Measurements from ENCODE around the gene FEZF1.

The FEZF1 gene

GRCh38 chr7:122304319-122304975 is at the start of gene FEZF1:
TSS of gene FEZF1 (minus strand) at chr7:122304750. CDS start at chr7:122304437, 313 bp downstream.
- DNase-seq: no peak

DNA sequence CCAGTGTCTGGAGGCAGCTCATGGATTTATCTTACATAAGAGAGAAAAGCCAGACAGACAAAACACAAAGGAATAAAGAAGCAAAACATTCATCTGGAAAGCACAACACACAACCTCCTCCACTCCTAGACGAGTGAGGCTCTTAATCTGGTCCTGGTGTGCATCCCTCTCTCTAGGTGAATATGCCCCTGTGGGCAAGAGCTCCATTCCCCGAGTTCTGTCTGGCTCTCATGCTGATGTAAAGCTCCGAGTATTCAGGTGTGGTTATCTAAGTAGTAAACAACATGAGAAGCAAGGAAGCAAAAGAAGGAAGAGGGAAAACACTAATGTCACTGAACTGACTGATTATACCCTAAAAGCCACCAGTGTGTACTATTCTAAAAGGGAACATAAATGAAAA is 47.9 kb upstream of the FEZF1 start:
- no peak for DNase-seq

DNA sequence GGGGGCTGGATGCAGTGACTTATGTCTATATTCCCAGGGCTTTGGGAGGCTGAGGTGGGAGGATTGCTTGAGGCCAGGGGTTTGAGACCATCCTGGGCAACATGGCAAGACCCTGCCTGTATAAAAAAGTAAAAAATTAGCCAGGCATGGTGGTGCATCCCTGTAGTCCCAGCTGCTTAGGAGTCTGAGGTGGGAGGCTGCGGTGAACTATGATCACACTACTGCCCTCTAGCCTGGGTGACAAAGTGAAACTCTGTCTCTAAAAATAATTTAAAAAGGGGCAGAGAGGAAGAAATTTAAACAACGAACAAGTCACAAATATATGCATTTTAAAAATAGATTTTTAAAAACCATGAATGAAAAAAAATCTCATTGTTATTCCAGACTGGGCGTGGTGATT is 46.2 kb upstream of the FEZF1 start:
- no peak for DNase-seq

- DNase-seq: no peak
These were observed 39.7 kb upstream of the FEZF1 start for GRCh38 chr7:122344303-122344620.

- DNase-seq: no peak
These were observed 39.2 kb upstream of the FEZF1 start for GRCh38 chr7:122343601-122344302.

GRCh38 chr7:122340427-122340826 is 35.9 kb upstream of the FEZF1 start:
- DNase-seq: no peak

GRCh38 chr7:122339145-122339904 is 34.8 kb upstream of the FEZF1 start:
- no peak for DNase-seq

DNA sequence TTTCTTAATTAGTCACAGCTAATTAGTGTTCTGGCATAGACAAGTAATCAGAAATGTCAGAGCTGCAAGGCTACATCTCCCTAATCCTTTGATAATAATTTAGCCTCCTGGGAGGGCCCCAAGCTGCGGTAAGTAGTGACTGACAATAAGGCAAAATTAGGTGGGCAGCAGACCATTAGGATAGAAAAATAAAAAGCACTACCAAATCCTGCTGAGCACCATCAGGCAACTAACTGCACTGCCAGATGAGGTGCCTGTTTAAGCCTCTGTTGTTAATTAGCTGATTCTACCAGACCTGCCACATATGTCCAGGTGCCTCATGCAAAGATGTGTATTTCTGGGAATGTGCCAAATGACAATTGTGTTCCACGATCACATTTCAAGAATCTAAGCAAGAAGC is 32.5 kb upstream of the FEZF1 start:
- no peak for DNase-seq

GRCh38 chr7:122329145-122329802 is 24.7 kb upstream of the FEZF1 start:
- DNase-seq: no peak

GRCh38 chr7:122327969-122328368 is 23.4 kb upstream of the FEZF1 start:
- DNase-seq: no peak

GRCh38 chr7:122316467-122317388 is 12.2 kb upstream of the FEZF1 start:
- DNase-seq: no peak

GRCh38 chr7:122315507-122316466 is 11.2 kb upstream of the FEZF1 start:
- no peak for DNase-seq

GRCh38 chr7:122314284-122314683 is 9.7 kb upstream of the FEZF1 start:
- DNase-seq: no peak

DNA sequence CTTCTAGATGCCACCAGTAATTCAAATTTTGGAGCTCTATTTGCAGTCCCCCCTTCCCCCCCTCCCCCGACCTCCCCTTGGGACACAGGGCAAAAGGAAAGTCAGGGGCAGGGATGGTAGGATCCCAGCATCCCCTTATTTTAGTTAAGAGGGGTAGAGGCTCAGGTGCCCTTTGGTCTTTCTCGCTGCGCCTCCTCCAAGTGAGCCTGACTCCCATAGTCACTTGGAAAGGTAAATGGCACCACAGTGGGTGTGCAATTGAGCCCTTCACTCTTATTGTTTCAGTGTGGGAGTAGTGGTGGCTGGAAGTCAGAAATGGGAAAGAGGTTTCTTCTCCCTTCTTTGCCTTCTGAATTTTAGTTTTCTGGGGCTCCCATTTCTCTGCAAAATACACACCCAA is 8.2 kb upstream of the FEZF1 start:
- no peak for DNase-seq

DNA sequence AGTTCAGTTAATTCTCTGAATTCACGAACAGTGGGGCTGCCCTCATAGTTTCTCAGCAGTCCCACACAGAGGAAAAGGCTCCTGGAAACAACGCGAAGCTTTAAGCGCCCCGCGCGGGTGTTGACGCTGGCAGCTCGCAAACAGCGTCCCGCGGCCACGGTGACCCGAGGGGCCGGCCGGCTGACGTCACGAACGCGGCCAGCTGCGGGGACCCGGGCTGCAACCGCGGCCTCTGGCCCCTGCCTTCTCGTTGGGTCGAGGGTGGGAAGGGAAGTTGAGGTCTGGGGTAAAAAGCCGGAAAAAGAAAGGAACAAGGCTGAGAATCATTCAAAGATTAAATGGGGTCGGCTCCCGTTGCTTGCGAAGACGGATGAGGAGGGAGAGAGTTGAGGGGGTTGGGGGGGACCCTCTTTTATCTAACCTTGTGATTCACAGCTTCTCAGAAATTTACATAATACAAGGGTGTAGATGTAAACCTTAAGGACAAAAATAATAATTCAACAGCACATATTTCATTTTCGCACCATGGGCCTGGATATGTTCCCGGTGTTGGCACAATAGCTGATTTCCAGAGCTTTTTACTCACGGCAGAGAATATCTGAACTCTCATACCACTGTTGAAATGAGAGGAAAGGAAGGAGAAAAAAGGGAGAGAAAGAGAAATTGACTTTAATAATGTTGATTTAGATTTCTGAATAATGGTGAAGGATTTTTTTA is 7.3 kb upstream of the FEZF1 start:
- no peak for DNase-seq

GRCh38 chr7:122311050-122311700 is 6.6 kb upstream of the FEZF1 start:
- no peak for DNase-seq

GRCh38 chr7:122310119-122311021 is 5.8 kb upstream of the FEZF1 start:
- no peak for DNase-seq

DNA sequence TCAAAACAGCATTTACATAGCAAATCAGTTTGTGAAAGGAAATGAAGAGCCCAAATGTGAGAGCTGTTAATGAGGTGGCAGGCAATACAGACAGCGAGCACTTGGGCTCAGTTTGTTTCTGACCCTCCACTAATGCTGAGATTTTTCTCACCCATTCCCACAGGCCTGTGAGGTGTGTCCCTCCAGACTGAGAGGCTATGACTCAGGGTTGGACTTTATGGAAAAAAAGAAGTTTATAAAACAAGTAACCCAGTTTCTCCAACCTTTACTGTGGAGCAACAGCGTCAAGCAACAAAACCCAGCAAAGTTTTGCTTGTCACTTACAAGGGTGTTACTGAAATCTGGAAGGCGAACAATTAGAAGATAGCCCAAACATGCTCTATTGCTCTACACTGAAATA is 4.9 kb upstream of the FEZF1 start:
- no peak for DNase-seq

GRCh38 chr7:122307228-122307621 is 2.7 kb upstream of the FEZF1 start:
- DNase-seq: no peak
